ENCODE results near the gene HSD17B2.

GRCh38 chr16:82043680-82044584 is 8.9 kb downstream of the HSD17B2 start:
- TF ChIP-seq SIN3A (IDR thresholded peaks at IDR 0.05; ENCODE audit: borderline replicate concordance, insufficient read depth, low read length) (no peak), REST (IDR thresholded peaks at IDR 0.05; ENCODE audit: insufficient read depth in 1 of 2, low read depth in 2 of 2, low read length in 2 of 2) (no peak), POLR2AphosphoS5 (IDR thresholded peaks at IDR 0.05; ENCODE audit: low read depth, low read length) (no peak), TAF1 (IDR thresholded peaks at IDR 0.05; ENCODE audit: borderline replicate concordance, insufficient read depth, low read length) (no peak), FOXP2 (optimal IDR thresholded peaks at IDR 0.05; ENCODE audit: borderline replicate concordance, extremely low read depth, extremely low read length, insufficient read depth) (no peak)
